Neuron (in vitro differentiated cells): Measurements from ENCODE around the gene BICC1.
"Not testable (repeated sequence)": the region's sequence is repeated elsewhere in the genome, so short reads cannot be mapped to it uniquely, and the experiment has no call there.

ENCODE experiments used
- H2AFZ ChIP-seq: one replicate; pipeline ENCODE4 v1.6.1; 2013; ENCODE audit warnings: low read depth, mild to moderate bottlenecking, inconsistent platforms, low read length, moderate library complexity
- H3K27me3 ChIP-seq: one replicate; pipeline ENCODE4 v1.6.1; 2013; ENCODE audit warnings: low read length; ENCODE audit not compliant: insufficient read depth
- H3K36me3 ChIP-seq: one replicate; pipeline ENCODE4 v1.6.1; 2013; ENCODE audit warnings: low read length; ENCODE audit not compliant: insufficient read depth
- H3K4me1 ChIP-seq: one replicate; pipeline ENCODE4 v1.6.1; 2013; ENCODE audit warnings: low read length; ENCODE audit not compliant: insufficient read depth
- H3K4me3 ChIP-seq: 2 replicates; pipeline ENCODE4 v1.5.1; 2013; ENCODE audit warnings: mild to moderate bottlenecking, low read length, moderate library complexity
- H3K9me3 ChIP-seq: one replicate; pipeline ENCODE4 v1.6.1; 2013; ENCODE audit warnings: low read length

The BICC1 gene

GRCh38 chr10:58840840-58841435, 328.3 kb downstream of the BICC1 start:
- H3K4me3 ChIP-seq: no peak overlapping the region
- peaks cover 3% of the 10 kb centered on the region for H3K27me3 ChIP-seq
- no peaks in the 10 kb centered on the region for H3K36me3 ChIP-seq
- H3K4me1 ChIP-seq: no peaks in the 10 kb centered on the region
- H3K9me3 ChIP-seq: no peaks in the 10 kb centered on the region
- no peak overlapping the region for H2AFZ ChIP-seq

- peaks cover 3% of the 10 kb centered on the region for H3K27me3 ChIP-seq
- H3K4me3 ChIP-seq: no peak overlapping the region
- H2AFZ ChIP-seq: no peak overlapping the region
- H3K4me1 ChIP-seq: no peaks in the 10 kb centered on the region
- H3K9me3 ChIP-seq: no peaks in the 10 kb centered on the region
- no peaks in the 10 kb centered on the region for H3K36me3 ChIP-seq
Measured at GRCh38 chr10:58842860-58843376, 330.2 kb downstream of the BICC1 start.

GRCh38 chr10:58843760-58844159, 331.1 kb downstream of the BICC1 start:
- Histone ChIP-seq H3K9me3 (no peaks in the 10 kb centered on the region), H3K4me3 (no peak overlapping the region), H3K27me3 (peaks cover 3% of the 10 kb centered on the region), H3K4me1 (no peaks in the 10 kb centered on the region), H3K36me3 (no peaks in the 10 kb centered on the region), H2AFZ (no peak overlapping the region)

- no peak overlapping the region for H3K4me3 ChIP-seq
- no peak overlapping the region for H2AFZ ChIP-seq
- H3K4me1 ChIP-seq: no peaks in the 10 kb centered on the region
- H3K9me3 ChIP-seq: no peaks in the 10 kb centered on the region
- H3K36me3 ChIP-seq: no peaks in the 10 kb centered on the region
- H3K27me3 ChIP-seq: peaks cover 3% of the 10 kb centered on the region
Measured at GRCh38 chr10:58844680-58845079, 332.0 kb downstream of the BICC1 start.

- Histone ChIP-seq H3K36me3 (no peaks in the 10 kb centered on the region), H3K27me3 (no peaks in the 10 kb centered on the region), H3K9me3 (no peaks in the 10 kb centered on the region), H3K4me1 (no peaks in the 10 kb centered on the region), H3K4me3 (no peak overlapping the region), H2AFZ (no peak overlapping the region)
Measured at GRCh38 chr10:58846856-58847255, 334.2 kb downstream of the BICC1 start.

GRCh38 chr10:58851606-58852005, 338.9 kb downstream of the BICC1 start:
- no peak overlapping the region for H2AFZ ChIP-seq
- no peaks in the 10 kb centered on the region for H3K27me3 ChIP-seq
- H3K9me3 ChIP-seq: no peaks in the 10 kb centered on the region
- no peak overlapping the region for H3K4me3 ChIP-seq
- H3K36me3 ChIP-seq: no peaks in the 10 kb centered on the region
- no peaks in the 10 kb centered on the region for H3K4me1 ChIP-seq

- no peak overlapping the region for H2AFZ ChIP-seq
- no peaks in the 10 kb centered on the region for H3K36me3 ChIP-seq
- H3K4me1 ChIP-seq: no peaks in the 10 kb centered on the region
- no peak overlapping the region for H3K4me3 ChIP-seq
- H3K27me3 ChIP-seq: no peaks in the 10 kb centered on the region
- no peaks in the 10 kb centered on the region for H3K9me3 ChIP-seq
Measured at GRCh38 chr10:58853668-58854067, 341.0 kb downstream of the BICC1 start.

GRCh38 chr10:58854811-58855210, 342.1 kb downstream of the BICC1 start:
- Histone ChIP-seq H3K9me3 (no peaks in the 10 kb centered on the region), H3K27me3 (no peaks in the 10 kb centered on the region), H3K36me3 (no peaks in the 10 kb centered on the region), H3K4me1 (no peaks in the 10 kb centered on the region), H2AFZ (no peak overlapping the region), H3K4me3 (no peak overlapping the region)

- H2AFZ ChIP-seq: no peak overlapping the region
- H3K36me3 ChIP-seq: no peaks in the 10 kb centered on the region
- H3K4me1 ChIP-seq: no peaks in the 10 kb centered on the region
- no peaks in the 10 kb centered on the region for H3K27me3 ChIP-seq
- no peaks in the 10 kb centered on the region for H3K9me3 ChIP-seq
- no peak overlapping the region for H3K4me3 ChIP-seq
Measured at GRCh38 chr10:58856508-58857240, 344.0 kb downstream of the BICC1 start.

GRCh38 chr10:58857251-58857805, 344.7 kb downstream of the BICC1 start:
- H2AFZ ChIP-seq: no peak overlapping the region
- H3K36me3 ChIP-seq: no peaks in the 10 kb centered on the region
- H3K4me3 ChIP-seq: no peak overlapping the region
- no peaks in the 10 kb centered on the region for H3K4me1 ChIP-seq
- H3K9me3 ChIP-seq: no peaks in the 10 kb centered on the region
- no peaks in the 10 kb centered on the region for H3K27me3 ChIP-seq

- H2AFZ ChIP-seq, H3K36me3 ChIP-seq, H3K4me3 ChIP-seq, H3K4me1 ChIP-seq, H3K27me3 ChIP-seq, H3K9me3 ChIP-seq: not testable (repeated sequence)
Measured at GRCh38 chr10:58858123-58858522, 345.5 kb downstream of the BICC1 start.

- no peaks in the 10 kb centered on the region for H3K36me3 ChIP-seq
- H2AFZ ChIP-seq: no peak overlapping the region
- no peak overlapping the region for H3K4me3 ChIP-seq
- no peaks in the 10 kb centered on the region for H3K4me1 ChIP-seq
- no peaks in the 10 kb centered on the region for H3K27me3 ChIP-seq
- H3K9me3 ChIP-seq: no peaks in the 10 kb centered on the region
Measured at GRCh38 chr10:58859526-58859925, 346.9 kb downstream of the BICC1 start.

GRCh38 chr10:58867683-58868082, 355.0 kb downstream of the BICC1 start:
- Histone ChIP-seq H3K4me3 (no peak overlapping the region), H3K9me3 (no peaks in the 10 kb centered on the region), H2AFZ (no peak overlapping the region), H3K36me3 (no peaks in the 10 kb centered on the region), H3K27me3 (no peaks in the 10 kb centered on the region), H3K4me1 (no peaks in the 10 kb centered on the region)
